Measurements from ENCODE around the gene BNIP3. TPM values are rescaled to one million over a fixed set of nuclear protein-coding genes. Genes with fewer than 3 reads are reported as not detected.

Gene BNIP3
- total and polyA plus RNA-seq, 2 of the 13 experiments (the other 11 are each of a cell fraction or from before 2014, with no cell fraction given), result 73.7 to 223 TPM

DNA sequence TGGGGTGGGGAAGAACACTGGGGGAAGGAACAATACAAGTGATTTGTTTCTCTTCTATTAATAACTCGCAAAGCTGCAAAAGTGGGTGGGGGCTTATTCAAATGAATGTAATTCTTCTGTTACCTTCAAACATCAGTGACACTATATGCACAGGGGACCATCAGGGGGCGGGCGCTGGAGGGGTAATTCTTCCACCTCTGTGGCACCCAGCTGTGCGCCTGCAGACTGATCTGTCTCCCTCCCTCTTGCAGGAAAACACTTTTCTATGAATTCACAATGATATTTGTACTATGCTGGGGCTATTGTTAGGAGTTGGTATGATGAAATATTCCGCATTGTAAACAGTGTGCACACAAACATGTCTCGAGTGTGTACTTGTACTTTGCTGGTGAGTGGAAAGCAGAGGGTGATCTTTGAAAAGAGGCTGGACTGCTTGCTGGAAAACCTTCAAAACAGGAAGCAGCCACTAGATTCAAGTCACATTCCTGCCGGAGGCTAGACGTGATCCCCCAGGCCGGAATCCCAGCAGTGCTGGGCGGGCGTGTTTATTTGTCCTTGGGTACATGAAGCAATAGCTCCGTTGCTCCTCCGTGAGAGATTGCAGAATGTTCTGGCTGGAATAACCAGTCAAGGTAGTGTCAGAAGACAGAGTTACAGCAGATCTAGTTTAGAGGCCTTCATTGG is 15.8 kb upstream of the BNIP3 start (continued):
- TF ChIP-seq REST (IDR thresholded peaks at IDR 0.05; ENCODE audit: borderline replicate concordance in 1 of 2, low read depth in 1 of 2, low read length in 2 of 2) (no peak), ZNF761 (CRISPR knock-in tag; conservative IDR thresholded peaks at IDR 0.05) (peak; percentile 86), TFDP2 (CRISPR knock-in tag; IDR thresholded peaks at IDR 0.05) (peak; percentile 66), KDM5B (CRISPR knock-in tag; IDR thresholded peaks at IDR 0.05; ENCODE audit: borderline replicate concordance) (no peak; the same call in 1 of the 2 replicates), ZNF850 (CRISPR knock-in tag; conservative IDR thresholded peaks at IDR 0.05) (no peak), MBD4 (IDR thresholded peaks at IDR 0.05; ENCODE audit: borderline replicate concordance, low read length) (no peak), GZF1 (CRISPR knock-in tag; IDR thresholded peaks at IDR 0.05) (0 out of 2 replicates have a peak, but pooled peaks have one; percentile 27), ZNF839 (CRISPR knock-in tag; IDR thresholded peaks at IDR 0.05; ENCODE audit: borderline replicate concordance) (0 out of 2 replicates have a peak, but pooled peaks have one; percentile 48), MZF1 (CRISPR knock-in tag; IDR thresholded peaks at IDR 0.05; ENCODE audit: borderline replicate concordance) (no peak), ARID3A (IDR thresholded peaks at IDR 0.05; ENCODE audit: low read depth, low read length) (0 out of 2 replicates have a peak, but pooled peaks have one; percentile 46), ZNF704 (CRISPR knock-in tag; IDR thresholded peaks at IDR 0.05; ENCODE audit: borderline replicate concordance) (no peak), EP300 (IDR thresholded peaks at IDR 0.05; ENCODE audit: low read depth in 2 of 2, low read length in 2 of 2) (peak in 1 of 2 experiments; percentile 79; a peak in 3 of 4 replicates), EP300 (CRISPR knock-in tag; IDR thresholded peaks at IDR 0.05; ENCODE audit: borderline replicate concordance) (peak; percentile 59; the same call in 1 of the 2 replicates), MATR3 (CRISPR knock-in tag; IDR thresholded peaks at IDR 0.05) (no peak), ARID2 (CRISPR knock-in tag; IDR thresholded peaks at IDR 0.05; ENCODE audit: borderline replicate concordance) (no peak), ARNTL (CRISPR knock-in tag; IDR thresholded peaks at IDR 0.05) (peak; percentile 82)
- TF ChIP-seq, protein P1, sequence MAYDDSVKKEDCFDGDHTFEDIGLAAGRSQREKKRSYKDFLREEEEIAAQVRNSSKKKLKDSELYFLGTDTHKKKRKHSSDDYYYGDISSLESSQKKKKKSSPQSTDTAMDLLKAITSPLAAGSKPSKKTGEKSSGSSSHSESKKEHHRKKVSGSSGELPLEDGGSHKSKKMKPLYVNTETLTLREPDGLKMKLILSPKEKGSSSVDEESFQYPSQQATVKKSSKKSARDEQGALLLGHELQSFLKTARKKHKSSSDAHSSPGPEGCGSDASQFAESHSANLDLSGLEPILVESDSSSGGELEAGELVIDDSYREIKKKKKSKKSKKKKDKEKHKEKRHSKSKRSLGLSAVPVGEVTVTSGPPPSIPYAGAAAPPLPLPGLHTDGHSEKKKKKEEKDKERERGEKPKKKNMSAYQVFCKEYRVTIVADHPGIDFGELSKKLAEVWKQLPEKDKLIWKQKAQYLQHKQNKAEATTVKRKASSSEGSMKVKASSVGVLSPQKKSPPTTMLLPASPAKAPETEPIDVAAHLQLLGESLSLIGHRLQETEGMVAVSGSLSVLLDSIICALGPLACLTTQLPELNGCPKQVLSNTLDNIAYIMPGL (CRISPR knock-in tag; IDR thresholded peaks at IDR 0.05; ENCODE audit: borderline replicate concordance in 1 of 2, low read depth in 1 of 2), result peak; percentile 43 to 58

All from HepG2 (cell line).